DOHH2 (cell line): Measurements from ENCODE around the gene UBIAD1.

Experiments used
- CTCF ChIP-seq: fragments of 200-600 bp; sonication (generic); IDR thresholded peaks from one replicate; pipeline ENCODE4 v1.5.1; 2014; ENCODE audit warnings: antibody characterized with exemption, mild to moderate bottlenecking, low read depth, low read length; ENCODE audit not compliant: poor library complexity, severe bottlenecking
- EZH2phosphoT487 ChIP-seq: fragments of 200-600 bp; sonication (generic); IDR thresholded peaks from 2 replicates; pipeline ENCODE4 v1.6.1; 2017; ENCODE audit warnings: borderline replicate concordance, mild to moderate bottlenecking, antibody characterized with exemption, low read length, moderate library complexity, mixed read lengths

- TF ChIP-seq CTCF (no peak), EZH2phosphoT487 (no peak)
These were observed 22.0 kb downstream of the UBIAD1 start for GRCh38 chr1:11294951-11295350.
